Endodermal cell (in vitro differentiated cells): ENCODE data around the gene BTAF1. TPM values are rescaled to one million over a fixed set of nuclear protein-coding genes. Genes with fewer than 3 reads are reported as not detected.

Experiments
- DNase-seq: peaks from one replicate; pipeline ENCODE4 v3.0.0-alpha.2; 2017
- H3K27ac ChIP-seq: 2 replicates; pipeline ENCODE4 v1.5.1; 2013; ENCODE audit warnings: mild to moderate bottlenecking, low read depth, low read length, moderate library complexity
- H3K27me3 ChIP-seq: 2 replicates; pipeline ENCODE4 v1.6.1; 2013; ENCODE audit warnings: mild to moderate bottlenecking, low read length, moderate library complexity; ENCODE audit not compliant: insufficient read depth, control insufficient read depth, poor library complexity, severe bottlenecking
- H3K36me3 ChIP-seq: 2 replicates; pipeline ENCODE4 v1.7.0; 2013; ENCODE audit warnings: mild to moderate bottlenecking, low read length, moderate library complexity; ENCODE audit not compliant: control insufficient read depth, insufficient read depth
- H3K4me1 ChIP-seq: one replicate; pipeline ENCODE4 v1.7.0; 2013; ENCODE audit warnings: low read length; ENCODE audit not compliant: control insufficient read depth, insufficient read depth
- H3K4me3 ChIP-seq: 2 replicates; pipeline ENCODE4 v1.5.1; 2013; ENCODE audit warnings: mild to moderate bottlenecking, low read length, moderate library complexity
- H3K9ac ChIP-seq: 2 replicates; pipeline ENCODE4 v1.6.1; 2013; ENCODE audit warnings: mild to moderate bottlenecking, low read length, moderate library complexity; ENCODE audit not compliant: poor library complexity, severe bottlenecking; ENCODE audit errors: extremely low read depth
- H3K9me3 ChIP-seq: 2 replicates; pipeline ENCODE4 v1.6.1; 2013; ENCODE audit warnings: mild to moderate bottlenecking, low read length, moderate library complexity; ENCODE audit not compliant: control insufficient read depth
- H3K27ac Mint-ChIP-seq: 2 replicates; pipeline ENCODE4 v1.8.0; 2020; ENCODE audit warnings: mixed read lengths
- H3K27me3 Mint-ChIP-seq: 2 replicates; pipeline ENCODE4 v1.8.0; 2021; ENCODE audit warnings: mild to moderate bottlenecking, mixed read lengths; ENCODE audit not compliant: insufficient read depth
- H3K36me3 Mint-ChIP-seq: 2 replicates; pipeline ENCODE4 v1.8.0; 2020; ENCODE audit warnings: low read depth, mixed read lengths
- H3K4me1 Mint-ChIP-seq: 2 replicates; pipeline ENCODE4 v1.8.0; 2020; ENCODE audit warnings: mixed read lengths
- H3K4me3 Mint-ChIP-seq: 2 replicates; pipeline ENCODE4 v1.8.0; 2020; ENCODE audit warnings: mild to moderate bottlenecking, moderate library complexity, mixed read lengths
- H3K9me3 Mint-ChIP-seq: 2 replicates; pipeline ENCODE4 v1.8.0; 2020; ENCODE audit warnings: mild to moderate bottlenecking, mixed read lengths
- CTCF ChIP-seq: fragments of 200-600 bp; sonication (generic); conservative IDR thresholded peaks from 2 replicates; pipeline ENCODE4 v1.5.0; 2021; ENCODE audit warnings: antibody characterized with exemption, mild to moderate bottlenecking
- WGBS, 2 experiments: methylation state at CpG; one replicate each; pipeline versions ENCODE4 v1.1.5 to v1.1.7; 2013; ENCODE audit warnings: missing lambda C conversion rate in 2 of 2, mixed read lengths in 1 of 2; ENCODE audit not compliant: insufficient coverage in 1 of 2, insufficient read length in 1 of 2; 5-methylcytosine and 5-hydroxymethylcytosine counted together
- long read RNA-seq, 4 experiments: library from polyadenylated mRNA in 2 of 4; library from RNA in 1 of 4; library from capped mRNA in 1 of 4; stranded (forward) in 3 of 4; unstranded in 1 of 4; transcript quantifications; one replicate each; pipeline ENCODE4 v2.0.0, GENCODE V29; 2020 to 2021; ENCODE audit warnings: inconsistent platforms in 1 of 4
- polyA plus RNA-seq, 2 experiments: library from polyadenylated mRNA; stranded (reverse); fragments of 50-300 nt; gene quantifications; one replicate each; pipeline ENCODE4 v1.2.3, GENCODE V29; 2013
- total RNA-seq, 2 donors: library from RNA; stranded (reverse); fragmentation: NEBNext Ultra II Directional in 1 of 2; extraction: Animal tissue kit (Norgen Biotek cat#: 25700) in 1 of 2; gene quantifications; 2 replicates in 1 of 2; 3 replicates in 1 of 2; pipeline ENCODE4 v1.2.1, GENCODE V29; 2021

Gene BTAF1
- 10 to 100 TPM; 46.2 to 54.3 TPM for total RNA-seq
- polyA plus RNA-seq (2013, experiment 1 of 2), result 50.1 TPM
- polyA plus RNA-seq (2013, experiment 2 of 2), result 47.2 TPM
- long read RNA-seq, experiment 1, partial matches to known transcripts, result 7 of 13 reads
- long read RNA-seq, experiment 1, other reads (novel, unspliced or antisense), result 6 of 13 reads
- long read RNA-seq, experiment 2, full-length matches to known transcripts, result 6 of 69 reads
- long read RNA-seq, experiment 2, partial matches to known transcripts, result 32 of 69 reads
- long read RNA-seq, experiment 2, other reads (novel, unspliced or antisense), result 31 of 69 reads
- long read RNA-seq, experiment 3, full-length matches to known transcripts, result 1 of 151 reads
- long read RNA-seq, experiment 3, partial matches to known transcripts, result 94 of 151 reads
- long read RNA-seq, experiment 3, other reads (novel, unspliced or antisense), result 56 of 151 reads
- long read RNA-seq, experiment 4, partial matches to known transcripts, result 3 of 5 reads
- long read RNA-seq, experiment 4, other reads (novel, unspliced or antisense), result 1 of 5 reads

GRCh38 chr10:91923371-91924211, at the start of gene BTAF1:
Gene BTAF1 (plus strand): TSS chr10:91923770. CDS start chr10:91924077, 307 bp downstream.
- peak within 1 kb of the TSS; percentile 99 for H3K27ac Mint-ChIP-seq
- WGBS, 2 experiments, result 0 to 1% methylated on average over 27 to 65 of the region's 65 CpGs
- no peaks in the 10 kb centered on the region for H3K27me3 ChIP-seq
- H3K9me3 Mint-ChIP-seq, result peaks cover 4% of the 10 kb centered on the region
- H3K9ac ChIP-seq, result peak within 1 kb of the TSS; percentile 97
- peaks cover 22% of the 10 kb centered on the region for H3K9me3 ChIP-seq
- H3K27me3 Mint-ChIP-seq, result peaks cover 7% of the 10 kb centered on the region
- peaks cover 16% of the 10 kb centered on the region for H3K36me3 Mint-ChIP-seq
- peak within 1 kb of the TSS; percentile 80 for H3K27ac ChIP-seq
- H3K4me1 ChIP-seq, result no peaks in the 10 kb centered on the region
- peak; percentile 95 for DNase-seq
- H3K4me3 ChIP-seq, result peak within 1 kb of the TSS; percentile 99
- H3K4me3 Mint-ChIP-seq, result peak within 1 kb of the TSS; percentile 90
- no peak for TF ChIP-seq CTCF
- H3K4me1 Mint-ChIP-seq, result peaks cover 14% of the 10 kb centered on the region
- peaks cover 22% of the 10 kb centered on the region for H3K36me3 ChIP-seq

GRCh38 chr10:91875156-91875555, 48.4 kb upstream of the BTAF1 start:
- TF ChIP-seq CTCF, result no peak

GRCh38 chr10:91875779-91876178, 47.8 kb upstream of the BTAF1 start:
- H3K4me1 ChIP-seq, result no peaks in the 10 kb centered on the region
- Mint-ChIP-seq H3K27ac (no peak overlapping the region), H3K4me1 (peaks cover 23% of the 10 kb centered on the region), H3K36me3 (no peaks in the 10 kb centered on the region), H3K4me3 (no peak overlapping the region), H3K9me3 (peaks cover 3% of the 10 kb centered on the region), H3K27me3 (peaks cover 1% of the 10 kb centered on the region)
- no peaks in the 10 kb centered on the region for H3K36me3 ChIP-seq
- no peaks in the 10 kb centered on the region for H3K27me3 ChIP-seq
- DNase-seq, result no peak
- H3K9ac ChIP-seq, result no peak overlapping the region
- H3K27ac ChIP-seq, result no peak overlapping the region
- H3K9me3 ChIP-seq, result peaks cover 2% of the 10 kb centered on the region
- H3K4me3 ChIP-seq, result no peak overlapping the region
- WGBS, 2 experiments, result 86% methylated on average over 1 of the region's 1 CpG; no CpG with 5 or more reads in 1 of the 2 experiments
- no peak for TF ChIP-seq CTCF

More at GRCh38 chr10:91875156-91875555, 48.4 kb upstream of the BTAF1 start:
- H3K9ac ChIP-seq, result no peak overlapping the region
- peaks cover 19% of the 10 kb centered on the region for H3K4me1 Mint-ChIP-seq
- 97 to 100% methylated on average over 2 of the region's 2 CpGs for WGBS, 2 experiments
- no peaks in the 10 kb centered on the region for H3K36me3 Mint-ChIP-seq
- peaks cover 3% of the 10 kb centered on the region for H3K9me3 Mint-ChIP-seq
- no peaks in the 10 kb centered on the region for H3K27me3 ChIP-seq
- no peak overlapping the region for H3K4me3 ChIP-seq
- H3K4me1 ChIP-seq, result no peaks in the 10 kb centered on the region
- H3K27ac Mint-ChIP-seq, result no peak overlapping the region
- no peak overlapping the region for H3K4me3 Mint-ChIP-seq
- no peak for DNase-seq
- H3K36me3 ChIP-seq, result no peaks in the 10 kb centered on the region
- peaks cover 1% of the 10 kb centered on the region for H3K27me3 Mint-ChIP-seq
- H3K27ac ChIP-seq, result no peak overlapping the region
- H3K9me3 ChIP-seq, result no peaks in the 10 kb centered on the region
